Heart right ventricle (tissue), 16 donors: ENCODE measurements around the gene ALG6. TPM values are rescaled to one million over a fixed set of nuclear protein-coding genes. Genes with fewer than 3 reads are reported as not detected.
A peak's percentile ranks its signal among the peaks of the same experiment; 100 is the strongest.

ENCODE experiments used
- ATAC-seq, 8 donors: fragments of 200-7000 bp; cut with Tn5 transposase; one replicate each; pipeline ENCODE4 v1.9.1; 2020; ENCODE audit warnings: mild to moderate bottlenecking in 8 of 8, moderate library complexity in 8 of 8, moderate number of reproducible peaks in 1 of 8
- DNase-seq, 2 donors: peaks; one replicate each; pipeline ENCODE4 v3.0.0-alpha.2; 2020
- H3K27ac ChIP-seq, 10 donors: fragments of 200-600 bp; sonication (generic) in 2 of 10; one replicate each; pipeline versions ENCODE4 v1.5.0 to v1.8.0; 2020 to 2022; ENCODE audit warnings: mild to moderate bottlenecking in 3 of 10
- H3K27me3 ChIP-seq, 7 donors: fragments of 200-600 bp; one replicate each; pipeline ENCODE4 v1.8.0; 2021 to 2022; ENCODE audit warnings: mild to moderate bottlenecking in 2 of 7
- H3K36me3 ChIP-seq, 9 donors: fragments of 200-600 bp; sonication (generic) in 1 of 9; one replicate each; pipeline versions ENCODE4 v1.5.0 to v1.8.0; 2020 to 2022; ENCODE audit warnings: mild to moderate bottlenecking in 2 of 9
- H3K4me1 ChIP-seq, 9 donors: fragments of 200-600 bp; sonication (generic) in 1 of 9; one replicate each; pipeline versions ENCODE4 v1.5.0 to v1.8.0; 2020 to 2022; ENCODE audit warnings: mild to moderate bottlenecking in 4 of 9
- H3K4me3 ChIP-seq, 10 donors: fragments of 200-600 bp; sonication (generic) in 2 of 10; one replicate each; pipeline versions ENCODE4 v1.5.0 to v1.8.0; 2020 to 2022; ENCODE audit warnings: mild to moderate bottlenecking in 7 of 10, moderate library complexity in 2 of 10
- H3K9me3 ChIP-seq, 11 donors: fragments of 200-600 bp in 10 of 11; sonication (generic) in 2 of 11; one replicate each; pipeline versions ENCODE4 v1.5.0 to v1.8.0; 2013 to 2022; ENCODE audit warnings: mild to moderate bottlenecking in 2 of 11, control low read depth in 1 of 11, moderate library complexity in 1 of 11
- CTCF ChIP-seq, 9 donors: fragments of 200-600 bp; sonication (generic) in 2 of 9; IDR thresholded peaks; one replicate each; pipeline versions ENCODE4 v1.5.0 to v1.8.0; 2021 to 2022; ENCODE audit warnings: antibody characterized with exemption in 9 of 9, mild to moderate bottlenecking in 5 of 9, moderate library complexity in 1 of 9
- WGBS, 2 donors: extraction: QIAGEN DNeasy Blood & Tissue Kit; methylation state at CpG; one replicate each; pipeline ENCODE4 v1.1.7; 2013; ENCODE audit warnings: inconsistent platforms in 1 of 2; 5-methylcytosine and 5-hydroxymethylcytosine counted together
- intact Hi-C, 10 donors: fragments of 100-400 bp; cut with DNase I; formaldehyde crosslinking; loops; one replicate each; pipeline versions ENCODE4 v1.11.1 to v1.14.2; 2022
- polyA plus RNA-seq, 2 donors: library from polyadenylated mRNA; stranded (reverse); fragments of 200-250 nt; gene quantifications; one replicate each; pipeline ENCODE4 v1.2.3, GENCODE V29; 2013
- total RNA-seq, 10 donors: library from RNA; stranded (reverse); fragmentation: NEBNext Ultra II Directional in 3 of 10; extraction: Animal tissue kit (Norgen Biotek cat#: 25700) in 3 of 10; gene quantifications; one replicate each; pipeline versions ENCODE4 v1.2.1 to v1.2.4, GENCODE V29; 2021 to 2023
- donor health status: Arrhythmogenic right ventricular cardiomyopathy.
- donor health status: ischemic (EF 13 %, LVEDD 7.1; RV severe dilation, severe dysfunction).
- donor health status: healthy with polysubstance abuse.
- donor health status: DM: no; HTN: yes; CAD: no.
- donor health status: DM: no; HTN: no; CAD: no.
- donor health status: ischemic (EF 25% LVEDD 6.9; RV normal size, moderate dysfunction).
- donor health status: ischemic (EF 25% LVEDD 5.7; RV mildly dilated, moderate dysfunction).
- donor health status: healthy.
- donor health status: DM: yes; HTN: yes; CAD: no.
- donor health status: Ischemic cardiomyopathy.
- donor health status: ischemic (EF 35%, LVEDD 5.7; RV mildly dilated, moderate dysfunction).
- donor health status: nonischemic (EF 11% LVEDD 7.7; RV severe dilation, severe dysfunction).
- donor health status: DM: yes; HTN: yes; CAD: no.
- donor health status: PGD.
- donor health status: ischemic (EF 29% LVEDD 5.4; RV normal size, mild dysfunction).
- donor health status: nonischemic (EF 23%, LVEDD 6.1; RV moderate dilation, normal function).

The ALG6 gene
- total and polyA plus RNA-seq, 12 donors = 3.3 to 20.8 (median 4.2) TPM

DNA sequence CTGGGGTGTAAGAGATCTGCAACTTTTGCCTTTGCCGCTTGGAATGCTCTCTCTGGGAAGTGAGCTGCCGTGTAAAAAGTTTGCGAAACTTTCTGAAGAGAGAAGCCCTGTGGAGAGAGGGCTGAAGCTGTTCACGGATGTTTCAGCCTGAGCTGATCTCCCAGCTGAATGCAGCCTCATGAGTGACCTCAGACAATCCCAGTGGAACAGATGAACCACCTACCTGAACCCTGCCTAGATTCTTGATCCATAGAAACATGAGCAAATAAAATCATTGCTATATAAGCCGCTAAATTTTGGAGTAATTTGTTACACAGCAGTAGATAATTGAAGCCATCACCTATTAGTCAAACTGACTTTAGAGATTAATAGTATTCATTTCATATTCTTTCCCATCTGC, 4.4 kb upstream of the ALG6 start:
- Histone ChIP-seq H3K36me3 (no peaks in the 10 kb centered on the region), H3K27me3 (peaks cover 0 to 16% (median 0%) of the 10 kb centered on the region in 7 donors), H3K4me3 (no peak overlapping the region), H3K4me1 (peaks cover 0 to 9% (median 4%) of the 10 kb centered on the region in 9 donors), H3K27ac (no peak overlapping the region), H3K9me3 (no peaks in the 10 kb centered on the region)
- TF ChIP-seq CTCF (IDR thresholded peaks at IDR 0.05) = no peak
- 86 to 91% methylated on average over 5 of the region's 5 CpGs for WGBS, 2 donors
- intact Hi-C loops = no loop called here
- DNase-seq (no peak), ATAC-seq (no peak)

GRCh38 chr1:63366908-63367214, 566 bp upstream of the ALG6 start:
- Histone ChIP-seq H3K27me3 (peaks cover 0 to 9% (median 0%) of the 10 kb centered on the region in 7 donors), H3K27ac (peak overlapping the region in 9 of 10 donors; percentile 75 to 93 (median 83)), H3K4me1 (peaks cover 0 to 18% (median 9%) of the 10 kb centered on the region in 9 donors), H3K9me3 (no peaks in the 10 kb centered on the region), H3K4me3 (peak overlapping the region in 9 of 10 donors; percentile 59 to 97 (median 89)), H3K36me3 (peaks cover 0 to 14% (median 0%) of the 10 kb centered on the region in 9 donors)
- intact Hi-C loops = no loop called here
- WGBS, 2 donors = 83 to 84% methylated on average over 7 of the region's 7 CpGs
- ATAC-seq (no peak), DNase-seq (no peak)
- no peak for TF ChIP-seq CTCF (IDR thresholded peaks at IDR 0.05)

DNA sequence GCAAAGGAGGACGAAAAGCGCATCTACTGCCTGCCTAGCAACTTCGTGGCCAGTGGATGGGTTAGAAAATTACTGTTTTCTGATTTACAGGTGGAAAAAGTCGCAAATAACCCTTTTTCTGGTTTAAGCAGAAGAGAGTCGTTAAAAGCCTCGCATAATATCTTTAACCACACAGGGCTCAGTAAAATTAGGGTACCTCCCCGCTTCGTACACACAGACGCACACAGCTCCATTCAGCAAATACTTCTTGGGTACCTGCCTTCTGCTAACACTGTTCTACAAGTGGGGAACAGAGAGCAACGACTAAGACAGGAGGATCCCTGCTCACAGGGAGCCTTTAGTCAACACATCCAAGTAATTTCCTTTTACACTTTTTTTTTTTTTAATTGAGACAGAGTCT, 704 bp downstream of the ALG6 start:
- DNase-seq (no peak), ATAC-seq (no peak)
- Histone ChIP-seq H3K4me3 (peak overlapping the region; percentile 59 to 97 (median 88)), H3K36me3 (peaks cover 0 to 27% (median 0%) of the 10 kb centered on the region in 9 donors), H3K9me3 (no peaks in the 10 kb centered on the region), H3K27ac (peak overlapping the region in 9 of 10 donors; percentile 75 to 93 (median 83)), H3K27me3 (peaks cover 0 to 9% (median 0%) of the 10 kb centered on the region in 7 donors), H3K4me1 (peaks cover 0 to 18% (median 9%) of the 10 kb centered on the region in 9 donors)
- intact Hi-C loops = no loop called here
- WGBS, 2 donors = 4 to 6% methylated on average over 10 of the region's 10 CpGs
- no peak for TF ChIP-seq CTCF (IDR thresholded peaks at IDR 0.05)

DNA sequence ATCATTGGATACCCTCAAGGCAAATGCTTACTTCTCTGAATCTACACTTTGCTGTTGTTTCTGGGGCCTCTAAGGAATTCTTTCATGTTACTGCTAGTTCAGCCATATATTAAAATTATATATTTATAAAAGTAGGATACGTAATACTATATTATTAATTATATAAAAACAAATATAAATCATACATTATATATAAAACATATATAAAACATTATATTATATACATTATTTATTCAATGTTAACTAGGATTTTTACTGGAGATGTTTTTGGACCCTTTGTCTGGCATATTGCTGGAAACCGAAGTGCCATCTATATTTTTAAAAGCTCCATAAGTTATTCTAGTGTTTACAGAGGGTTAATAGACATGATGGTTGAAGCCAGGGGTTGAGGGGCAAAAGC, 12.2 kb downstream of the ALG6 start:
- WGBS, 2 donors = 98 to 99% methylated on average over 2 of the region's 2 CpGs
- no peak overlapping the region for H3K4me3 ChIP-seq
- no peaks in the 10 kb centered on the region for H3K27me3 ChIP-seq
- intact Hi-C loops = no loop called here
- TF ChIP-seq CTCF (IDR thresholded peaks at IDR 0.05) = no peak
- peaks cover 0 to 9% (median 0%) of the 10 kb centered on the region in 11 donors for H3K9me3 ChIP-seq
- no peak for DNase-seq
- H3K27ac ChIP-seq = no peak overlapping the region
- H3K36me3 ChIP-seq = peaks cover 0 to 30% (median 0%) of the 10 kb centered on the region in 9 donors
- ATAC-seq = no peak
- no peaks in the 10 kb centered on the region for H3K4me1 ChIP-seq
